ENCODE measurements around the gene SLC25A30.

GRCh38 chr13:45362939-45363338 lies 55.2 kb downstream of the SLC25A30 start:
- TF ChIP-seq CTCF (IDR thresholded peaks at IDR 0.05) (no peak), POLR2A (IDR thresholded peaks at IDR 0.05) (no peak)
